Mesenchymal stem cell (in vitro differentiated cells and primary cell): ENCODE results near the gene IGSF23.
A peak's percentile ranks its signal among the peaks of the same experiment; 100 is the strongest.

Experiments used
- DNase-seq: peaks from one replicate; pipeline ENCODE4 v3.0.0-alpha.2; 2013
- H2AFZ ChIP-seq: one replicate; pipeline ENCODE4 v1.6.1; 2013; ENCODE audit warnings: low read depth, mild to moderate bottlenecking, control low read depth, inconsistent platforms, low read length, moderate library complexity
- H2AK5ac ChIP-seq: 2 replicates; pipeline ENCODE4 v1.6.1; 2013; ENCODE audit warnings: low read length, moderate library complexity, mild to moderate bottlenecking, inconsistent platforms; ENCODE audit not compliant: severe bottlenecking
- H2BK120ac ChIP-seq: one replicate; pipeline ENCODE4 v1.6.1; 2013; ENCODE audit warnings: low read depth, mild to moderate bottlenecking, inconsistent platforms, low read length, moderate library complexity
- H2BK12ac ChIP-seq, 2 experiments: one replicate each; pipeline ENCODE4 v1.6.1; 2013; ENCODE audit warnings: inconsistent platforms in 2 of 2, low read length in 2 of 2, mild to moderate bottlenecking in 2 of 2, moderate library complexity in 2 of 2, control low read depth in 1 of 2
- H2BK15ac ChIP-seq: one replicate; pipeline ENCODE4 v1.6.1; 2013; ENCODE audit warnings: mild to moderate bottlenecking, low read depth, inconsistent platforms; ENCODE audit not compliant: poor library complexity, severe bottlenecking
- H2BK5ac ChIP-seq: 2 replicates; pipeline ENCODE4 v1.6.1; 2013; ENCODE audit warnings: low read depth, mild to moderate bottlenecking, low read length, control low read depth, inconsistent platforms; ENCODE audit not compliant: poor library complexity, severe bottlenecking
- H3K14ac ChIP-seq, 2 experiments: one replicate each; pipeline ENCODE4 v1.6.1; 2013; ENCODE audit warnings: inconsistent platforms in 2 of 2, low read length in 2 of 2, control low read depth in 1 of 2, mild to moderate bottlenecking in 1 of 2, moderate library complexity in 1 of 2
- H3K18ac ChIP-seq, 2 experiments: one replicate each; pipeline ENCODE4 v1.6.1; 2013; ENCODE audit warnings: inconsistent platforms in 2 of 2, low read length in 2 of 2, control low read depth in 1 of 2, low read depth in 1 of 2, mild to moderate bottlenecking in 1 of 2
- H3K23ac ChIP-seq, 2 experiments: one replicate each; pipeline ENCODE4 v1.6.1; 2013; ENCODE audit warnings: inconsistent platforms in 2 of 2, low read length in 2 of 2, mild to moderate bottlenecking in 2 of 2, moderate library complexity in 2 of 2, control low read depth in 1 of 2
- H3K27ac ChIP-seq: 2 replicates; pipeline ENCODE4 v1.5.1; 2013; ENCODE audit warnings: mild to moderate bottlenecking, moderate library complexity, low read length, control low read depth, inconsistent platforms; ENCODE audit not compliant: poor library complexity, severe bottlenecking
- H3K27me3 ChIP-seq, 2 experiments: 2 replicates each; pipeline versions ENCODE4 v1.6.1 to v1.7.0; 2013; ENCODE audit warnings: low read length in 2 of 2, mild to moderate bottlenecking in 2 of 2, moderate library complexity in 2 of 2, control low read depth in 1 of 2, inconsistent platforms in 1 of 2; ENCODE audit not compliant: control insufficient read depth in 1 of 2, insufficient read depth in 1 of 2
- H3K36me3 ChIP-seq, 2 experiments: 2 replicates each; pipeline versions ENCODE4 v1.6.1 to v1.7.0; 2013; ENCODE audit warnings: low read length in 2 of 2, control low read depth in 1 of 2, inconsistent platforms in 1 of 2, low read depth in 1 of 2, mild to moderate bottlenecking in 1 of 2; ENCODE audit not compliant: insufficient read depth in 2 of 2, control insufficient read depth in 1 of 2
- H3K4ac ChIP-seq, 2 experiments: one replicate each; pipeline ENCODE4 v1.6.1; 2013; ENCODE audit warnings: inconsistent platforms in 2 of 2, low read length in 2 of 2, mild to moderate bottlenecking in 2 of 2, moderate library complexity in 2 of 2, control low read depth in 1 of 2, low read depth in 1 of 2
- H3K4me1 ChIP-seq: 2 replicates; pipeline ENCODE4 v1.6.1; 2013; ENCODE audit warnings: low read depth, low read length, control low read depth; ENCODE audit not compliant: control insufficient read depth, insufficient read depth
- H3K4me2 ChIP-seq: 2 replicates; pipeline ENCODE4 v1.6.1; 2013; ENCODE audit warnings: low read length, mild to moderate bottlenecking, inconsistent platforms; ENCODE audit not compliant: poor library complexity, severe bottlenecking
- H3K4me3 ChIP-seq, 2 experiments: 2 replicates each; pipeline versions ENCODE4 v1.5.1 to v1.7.0; 2013; ENCODE audit warnings: low read length in 2 of 2, mild to moderate bottlenecking in 2 of 2, control low read depth in 1 of 2, low read depth in 1 of 2; ENCODE audit not compliant: insufficient read depth in 1 of 2
- H3K79me1 ChIP-seq: replicated peaks from 2 replicates; pipeline ENCODE4 v1.6.1; 2013; ENCODE audit warnings: mild to moderate bottlenecking, control low read depth, low read length, inconsistent platforms; ENCODE audit not compliant: poor library complexity, severe bottlenecking
- H3K9ac ChIP-seq: 2 replicates; pipeline ENCODE4 v1.7.0; 2013; ENCODE audit warnings: mild to moderate bottlenecking, low read length, moderate library complexity
- H3K9me3 ChIP-seq: 2 replicates; pipeline ENCODE4 v1.7.0; 2013; ENCODE audit warnings: mild to moderate bottlenecking, low read length; ENCODE audit not compliant: control insufficient read depth
- H4K8ac ChIP-seq: one replicate; pipeline ENCODE4 v1.6.1; 2013; ENCODE audit warnings: inconsistent platforms, mild to moderate bottlenecking, low read length, moderate library complexity
- H4K91ac ChIP-seq: one replicate; pipeline ENCODE4 v1.6.1; 2013; ENCODE audit warnings: mild to moderate bottlenecking, low read length, inconsistent platforms
- WGBS: methylation state at CpG from one replicate; pipeline ENCODE4 v1.1.7; 2013; ENCODE audit warnings: mixed read lengths; 5-methylcytosine and 5-hydroxymethylcytosine counted together

Gene IGSF23

DNA sequence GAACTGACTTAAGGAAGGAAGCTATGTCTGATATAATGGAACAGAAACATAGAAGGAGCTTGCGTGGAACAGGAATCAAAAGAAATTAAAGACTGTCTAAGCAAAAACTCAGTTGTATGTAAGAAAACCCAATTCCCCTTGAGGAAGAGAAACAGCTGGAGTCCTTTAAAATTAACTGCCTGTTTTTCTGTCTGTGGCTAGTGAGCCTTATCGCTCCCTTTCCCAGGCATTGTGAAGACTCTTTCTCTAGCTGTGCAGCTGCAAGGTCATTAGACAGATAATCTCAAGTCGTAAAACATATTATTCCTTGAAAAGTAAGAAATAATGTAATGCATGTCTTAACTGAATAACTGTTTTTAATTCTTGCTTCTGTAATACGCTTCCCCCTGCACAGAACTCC is 39.7 kb upstream of the IGSF23 start:
- H3K18ac ChIP-seq, result no peak overlapping the region
- H3K14ac ChIP-seq, result no peak overlapping the region
- no peaks in the 10 kb centered on the region for H3K9me3 ChIP-seq
- no peak overlapping the region for H3K23ac ChIP-seq
- H2BK5ac ChIP-seq, result no peak overlapping the region
- H2AK5ac ChIP-seq, result no peak overlapping the region
- H3K9ac ChIP-seq, result no peak overlapping the region
- H3K79me1 ChIP-seq, result no peaks in the 10 kb centered on the region
- H3K4ac ChIP-seq, result no peak overlapping the region
- no peak for DNase-seq
- H2BK12ac ChIP-seq, result no peak overlapping the region
- no peak overlapping the region for H4K8ac ChIP-seq
- 77% methylated on average over 3 of the region's 4 CpGs for WGBS
- H2AFZ ChIP-seq, result no peak overlapping the region
- H3K36me3 ChIP-seq, result no peaks in the 10 kb centered on the region
- H3K4me3 ChIP-seq, result no peak overlapping the region
- no peak overlapping the region for H2BK120ac ChIP-seq
- H3K27ac ChIP-seq, result no peak overlapping the region
- no peak overlapping the region for H3K4me2 ChIP-seq
- H2BK15ac ChIP-seq, result no peak overlapping the region
- H3K27me3 ChIP-seq, result peaks cover 4 to 33% of the 10 kb centered on the region in 2 experiments
- no peak overlapping the region for H4K91ac ChIP-seq
- H3K4me1 ChIP-seq, result peaks cover 11% of the 10 kb centered on the region

DNA sequence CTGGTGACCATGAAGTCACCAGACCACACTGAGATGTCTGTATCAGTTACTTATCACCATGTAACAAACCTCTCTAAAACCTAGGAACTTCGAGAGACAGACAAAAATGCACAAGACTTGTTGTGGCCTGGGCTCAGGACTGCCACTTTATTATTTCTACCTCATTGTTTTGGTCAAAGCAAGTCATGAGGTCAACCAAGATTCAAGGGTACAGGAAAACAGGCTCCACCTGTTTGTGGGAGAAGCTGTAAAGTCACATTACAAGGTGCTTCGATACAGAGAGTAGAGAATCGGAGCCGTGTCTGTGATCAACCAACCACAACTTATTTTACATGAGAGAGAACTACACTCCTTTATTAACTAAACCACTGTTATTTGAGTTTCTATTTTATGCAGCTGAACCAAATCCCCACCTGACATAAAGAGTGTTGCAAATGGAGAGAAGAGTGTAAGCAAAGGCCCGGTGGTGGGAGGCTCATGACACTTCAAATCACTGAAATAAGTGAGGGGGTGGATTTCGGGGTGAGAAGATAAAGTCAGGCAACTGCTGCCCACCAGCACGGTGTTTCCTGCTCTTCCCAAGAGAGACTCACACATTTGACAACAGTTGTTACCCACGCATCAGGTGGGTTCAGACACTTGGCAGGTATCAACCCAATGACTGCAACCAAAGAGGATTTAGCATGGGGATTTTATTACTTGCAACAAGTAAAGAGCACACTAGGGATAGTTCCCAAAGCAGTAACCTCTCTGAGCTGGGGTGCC is 39.0 kb upstream of the IGSF23 start:
- no peak for DNase-seq
- Histone ChIP-seq H2BK15ac (no peak overlapping the region), H2BK12ac (no peak overlapping the region), H2AK5ac (no peak overlapping the region), H3K4ac (no peak overlapping the region), H3K14ac (no peak overlapping the region), H3K9me3 (no peaks in the 10 kb centered on the region), H2AFZ (no peak overlapping the region), H3K4me2 (no peak overlapping the region), H3K36me3 (no peaks in the 10 kb centered on the region), H4K8ac (no peak overlapping the region), H3K4me1 (peaks cover 11% of the 10 kb centered on the region), H4K91ac (no peak overlapping the region), H3K18ac (no peak overlapping the region), H3K79me1 (no peaks in the 10 kb centered on the region), H3K27me3 (peaks cover 4 to 29% of the 10 kb centered on the region in 2 experiments), H2BK120ac (no peak overlapping the region), H3K9ac (no peak overlapping the region), H3K4me3 (no peak overlapping the region), H3K27ac (no peak overlapping the region), H2BK5ac (no peak overlapping the region), H3K23ac (no peak overlapping the region)
- 78% methylated on average over 8 of the region's 8 CpGs for WGBS

DNA sequence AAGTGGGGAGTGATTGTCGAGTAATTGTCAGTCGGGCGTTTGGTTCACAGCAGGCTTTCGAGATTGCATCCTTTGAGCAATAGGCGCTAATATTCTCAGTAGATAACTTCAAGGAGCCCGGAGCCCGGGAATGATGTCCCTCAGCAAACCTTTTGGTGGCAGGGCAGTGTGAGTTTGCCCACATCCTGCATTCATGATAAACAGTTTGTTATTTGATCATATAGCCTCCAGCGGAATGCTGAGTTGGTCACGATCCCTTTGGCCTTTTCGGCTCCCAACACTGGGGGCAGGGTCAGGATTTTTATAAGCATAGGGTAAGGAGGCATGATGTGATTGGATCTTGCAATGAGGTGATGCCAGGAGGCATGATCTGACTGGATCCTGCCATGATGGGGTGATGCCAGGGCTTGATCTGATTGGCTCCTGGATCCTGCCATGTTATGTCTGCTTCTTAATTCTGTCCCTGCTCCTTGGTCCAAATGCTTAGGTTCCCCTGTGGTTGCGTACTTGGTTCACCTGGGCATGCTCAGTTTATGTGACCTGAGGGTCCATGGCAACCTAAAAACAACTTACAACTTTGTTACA is 38.2 kb upstream of the IGSF23 start:
- no peaks in the 10 kb centered on the region for H3K9me3 ChIP-seq
- H3K14ac ChIP-seq, result no peak overlapping the region
- H4K91ac ChIP-seq, result no peak overlapping the region
- H3K9ac ChIP-seq, result no peak overlapping the region
- no peak overlapping the region for H3K4me2 ChIP-seq
- peaks cover 11% of the 10 kb centered on the region for H3K4me1 ChIP-seq
- H3K18ac ChIP-seq, result no peak overlapping the region
- no peak overlapping the region for H3K4me3 ChIP-seq
- no peak overlapping the region for H2BK15ac ChIP-seq
- no peaks in the 10 kb centered on the region for H3K79me1 ChIP-seq
- no peak overlapping the region for H2AK5ac ChIP-seq
- no peak overlapping the region for H2BK5ac ChIP-seq
- peaks cover 3 to 26% of the 10 kb centered on the region in 2 experiments for H3K27me3 ChIP-seq
- no peak overlapping the region for H4K8ac ChIP-seq
- no peak overlapping the region for H2BK12ac ChIP-seq
- no peak overlapping the region for H2BK120ac ChIP-seq
- 64% methylated on average over 11 of the region's 11 CpGs for WGBS
- no peak for DNase-seq
- H3K36me3 ChIP-seq, result no peaks in the 10 kb centered on the region
- no peak overlapping the region for H2AFZ ChIP-seq
- H3K27ac ChIP-seq, result no peak overlapping the region
- H3K4ac ChIP-seq, result no peak overlapping the region
- H3K23ac ChIP-seq, result no peak overlapping the region

DNA sequence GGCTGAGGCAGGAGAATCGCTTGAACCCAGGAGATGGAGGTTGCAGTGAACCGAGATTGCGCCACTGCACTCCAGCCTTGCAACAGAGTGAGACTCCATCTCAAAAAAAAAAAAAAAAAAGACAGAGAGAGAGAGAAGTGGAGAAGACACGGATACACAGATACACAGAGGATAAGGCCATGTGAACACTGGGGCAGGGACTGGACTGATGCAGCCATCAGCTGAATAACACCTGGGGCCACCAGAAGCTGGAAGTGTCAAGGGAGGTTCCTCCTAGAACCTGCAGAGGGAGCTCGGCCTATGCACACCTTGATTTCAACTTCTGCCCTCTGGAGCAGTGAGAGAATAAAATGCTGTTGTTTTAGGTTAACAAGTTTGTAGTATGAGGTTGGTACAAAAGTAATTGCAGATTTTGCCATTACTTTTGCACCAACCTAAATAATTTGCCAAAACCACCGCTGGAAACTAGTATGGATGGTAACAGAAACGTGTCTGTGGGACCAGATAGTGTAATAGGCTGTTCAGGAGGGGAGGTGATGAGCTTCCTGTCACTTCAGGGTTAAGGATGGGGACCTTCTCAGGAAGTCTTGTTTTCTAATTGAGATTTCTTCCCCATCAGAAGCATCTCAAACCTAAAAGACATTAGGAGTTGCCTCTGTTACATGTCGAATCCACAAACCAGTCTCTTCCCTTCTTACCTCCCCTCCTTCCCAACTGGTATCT is 36.4 kb upstream of the IGSF23 start:
- H2BK15ac ChIP-seq, result no peak overlapping the region
- H3K79me1 ChIP-seq, result no peaks in the 10 kb centered on the region
- no peak overlapping the region for H3K14ac ChIP-seq
- no peak overlapping the region for H2AK5ac ChIP-seq
- no peak overlapping the region for H4K91ac ChIP-seq
- no peak overlapping the region for H2BK5ac ChIP-seq
- H3K4me3 ChIP-seq, result no peak overlapping the region
- H3K27ac ChIP-seq, result no peak overlapping the region
- peaks cover 1% of the 10 kb centered on the region for H3K4me1 ChIP-seq
- no peak overlapping the region for H2BK120ac ChIP-seq
- no peak overlapping the region for H2BK12ac ChIP-seq
- no peak overlapping the region for H3K4me2 ChIP-seq
- H3K18ac ChIP-seq, result no peak overlapping the region
- no peaks in the 10 kb centered on the region for H3K9me3 ChIP-seq
- H3K4ac ChIP-seq, result no peak overlapping the region
- peaks cover 0 to 35% of the 10 kb centered on the region in 2 experiments for H3K27me3 ChIP-seq
- WGBS, result 59% methylated on average over 5 of the region's 8 CpGs
- H4K8ac ChIP-seq, result no peak overlapping the region
- no peak overlapping the region for H3K23ac ChIP-seq
- no peak overlapping the region for H3K9ac ChIP-seq
- H2AFZ ChIP-seq, result no peak overlapping the region
- H3K36me3 ChIP-seq, result no peaks in the 10 kb centered on the region
- peak; percentile 24 for DNase-seq
